Epithelial cell of esophagus (primary cell): ENCODE results near the gene REPS2.

ENCODE experiments used
- DNase-seq: peaks from one replicate; pipeline ENCODE4 v3.0.0; 2010; ENCODE audit warnings: low read depth
- H3K4me3 ChIP-seq: 2 replicates; pipeline ENCODE4 v1.5.1; 2011; ENCODE audit warnings: mild to moderate bottlenecking, low read length, control low read depth
- TF ChIP-seq, protein P1 (sequence below): IDR thresholded peaks from 2 replicates; pipeline ENCODE4 v1.5.1; 2011; ENCODE audit warnings: low read depth, mild to moderate bottlenecking, low read length, control low read depth, inconsistent platforms; ENCODE audit not compliant: insufficient read depth; ENCODE audit errors: missing control alignments

Gene REPS2

GRCh38 chrX:17039826-17040225 lies 93.4 kb downstream of the REPS2 start:
- no peak overlapping the region for H3K4me3 ChIP-seq
- no peak for DNase-seq
- TF ChIP-seq, protein P1, sequence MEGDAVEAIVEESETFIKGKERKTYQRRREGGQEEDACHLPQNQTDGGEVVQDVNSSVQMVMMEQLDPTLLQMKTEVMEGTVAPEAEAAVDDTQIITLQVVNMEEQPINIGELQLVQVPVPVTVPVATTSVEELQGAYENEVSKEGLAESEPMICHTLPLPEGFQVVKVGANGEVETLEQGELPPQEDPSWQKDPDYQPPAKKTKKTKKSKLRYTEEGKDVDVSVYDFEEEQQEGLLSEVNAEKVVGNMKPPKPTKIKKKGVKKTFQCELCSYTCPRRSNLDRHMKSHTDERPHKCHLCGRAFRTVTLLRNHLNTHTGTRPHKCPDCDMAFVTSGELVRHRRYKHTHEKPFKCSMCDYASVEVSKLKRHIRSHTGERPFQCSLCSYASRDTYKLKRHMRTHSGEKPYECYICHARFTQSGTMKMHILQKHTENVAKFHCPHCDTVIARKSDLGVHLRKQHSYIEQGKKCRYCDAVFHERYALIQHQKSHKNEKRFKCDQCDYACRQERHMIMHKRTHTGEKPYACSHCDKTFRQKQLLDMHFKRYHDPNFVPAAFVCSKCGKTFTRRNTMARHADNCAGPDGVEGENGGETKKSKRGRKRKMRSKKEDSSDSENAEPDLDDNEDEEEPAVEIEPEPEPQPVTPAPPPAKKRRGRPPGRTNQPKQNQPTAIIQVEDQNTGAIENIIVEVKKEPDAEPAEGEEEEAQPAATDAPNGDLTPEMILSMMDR, result no peak

GRCh38 chrX:17040711-17041110 lies 94.3 kb downstream of the REPS2 start:
- no peak overlapping the region for H3K4me3 ChIP-seq
- TF ChIP-seq, protein P1, result no peak
- DNase-seq, result no peak

DNA sequence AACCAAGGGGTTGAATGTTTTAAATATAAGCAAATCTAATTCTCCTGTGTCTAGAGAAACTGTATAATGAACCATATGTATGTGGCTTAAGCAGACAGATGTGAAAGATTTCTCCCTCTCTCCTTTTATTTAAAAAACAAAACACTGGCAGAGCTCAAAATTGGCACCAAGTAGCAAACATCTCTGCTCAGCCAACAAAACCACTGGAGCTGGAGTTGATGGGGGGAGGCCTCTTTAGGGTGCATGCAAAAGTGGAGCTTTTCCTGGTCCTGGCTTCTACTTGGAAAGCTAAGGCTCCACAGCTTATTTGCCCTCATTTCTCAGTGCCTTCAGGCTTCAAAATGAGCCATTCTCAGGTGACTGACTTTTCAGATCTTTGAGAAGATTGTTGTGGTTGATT lies 95.6 kb downstream of the REPS2 start:
- no peak overlapping the region for H3K4me3 ChIP-seq
- DNase-seq, result no peak
- TF ChIP-seq, protein P1, result no peak

GRCh38 chrX:17046478-17047097 lies 100.1 kb downstream of the REPS2 start:
- TF ChIP-seq, protein P1, result peak; percentile 76
- no peak overlapping the region for H3K4me3 ChIP-seq
- DNase-seq, result peak; percentile 67

- TF ChIP-seq, protein P1, result no peak
- no peak for DNase-seq
- H3K4me3 ChIP-seq, result no peak overlapping the region
These were observed 100.8 kb downstream of the REPS2 start for GRCh38 chrX:17047224-17047623.

DNA sequence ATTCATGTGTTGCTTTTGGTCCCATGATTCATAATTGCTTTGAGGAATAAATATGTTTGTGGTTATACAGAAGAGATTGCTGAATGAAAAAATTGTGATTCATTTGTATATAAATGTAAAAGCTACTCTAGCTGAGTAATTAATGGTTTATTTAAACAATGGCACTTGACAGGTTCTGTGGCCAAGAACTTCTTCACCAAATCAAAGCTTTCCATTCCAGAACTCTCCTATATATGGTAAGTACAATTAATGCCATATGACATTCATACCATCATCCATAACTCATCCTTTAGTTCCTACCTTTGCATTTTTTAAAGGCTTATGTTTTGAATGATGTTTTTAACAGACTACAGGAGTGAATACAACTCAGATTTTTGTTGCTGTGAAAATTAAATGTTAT lies 105.8 kb downstream of the REPS2 start:
- peak; percentile 70 for DNase-seq
- TF ChIP-seq, protein P1, result no peak
- no peak overlapping the region for H3K4me3 ChIP-seq

- no peak for DNase-seq
- no peak overlapping the region for H3K4me3 ChIP-seq
- TF ChIP-seq, protein P1, result no peak
These were observed 106.3 kb downstream of the REPS2 start for GRCh38 chrX:17052793-17053192.
